DMS153 (cell line): Measurements from ENCODE around the gene CPZ.

Experiments used
- DNase-seq: peaks from one replicate; lab custom pipeline; 2025; lab: John Stamatoyannopoulos, UW

The CPZ gene

DNA sequence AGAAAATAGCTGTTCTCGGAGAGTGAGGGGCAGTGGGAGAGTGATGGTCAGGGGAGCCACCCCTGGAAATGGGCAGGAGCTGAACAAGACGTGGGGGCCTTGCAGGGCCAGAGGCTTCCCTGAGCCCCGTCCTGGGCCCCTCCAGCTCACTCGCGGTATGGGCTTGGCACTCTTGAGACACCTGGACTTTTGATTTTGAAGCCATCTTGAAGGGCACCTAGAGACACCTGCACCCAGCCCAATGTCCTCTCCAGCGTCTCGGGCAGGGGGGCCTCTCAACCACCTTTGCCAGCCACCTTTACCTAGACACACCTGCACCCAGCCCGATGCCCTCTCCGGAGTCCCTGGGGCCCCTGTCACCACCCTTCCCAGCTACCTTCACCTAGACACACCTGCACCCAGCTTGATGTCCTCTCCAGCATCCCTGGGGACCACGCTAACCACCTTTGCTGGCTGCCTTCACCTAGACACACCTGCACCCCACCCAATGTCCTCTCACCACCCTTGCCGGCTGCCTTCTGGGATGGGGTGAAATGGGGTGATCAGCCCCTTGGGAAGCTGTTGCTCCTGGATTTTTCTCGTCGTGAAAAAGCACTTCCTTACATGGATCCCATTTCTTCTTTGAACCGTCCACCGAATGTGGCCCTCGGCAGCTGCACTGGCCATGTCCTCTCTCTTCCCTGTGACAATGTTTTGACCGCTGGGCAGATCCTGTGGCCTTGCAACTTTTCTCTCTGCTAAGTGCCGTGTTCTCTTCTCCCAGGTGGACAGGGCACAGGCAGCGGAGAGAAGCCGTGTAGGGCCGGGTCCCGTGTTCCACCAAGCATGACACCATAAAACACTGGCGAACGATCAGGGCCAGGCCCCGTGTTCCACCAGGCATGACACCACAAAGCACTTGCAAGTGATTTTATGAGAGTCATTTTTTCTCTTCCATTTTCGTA lies 47.5 kb downstream of the CPZ start:
- DNase-seq, result no peak

DNA sequence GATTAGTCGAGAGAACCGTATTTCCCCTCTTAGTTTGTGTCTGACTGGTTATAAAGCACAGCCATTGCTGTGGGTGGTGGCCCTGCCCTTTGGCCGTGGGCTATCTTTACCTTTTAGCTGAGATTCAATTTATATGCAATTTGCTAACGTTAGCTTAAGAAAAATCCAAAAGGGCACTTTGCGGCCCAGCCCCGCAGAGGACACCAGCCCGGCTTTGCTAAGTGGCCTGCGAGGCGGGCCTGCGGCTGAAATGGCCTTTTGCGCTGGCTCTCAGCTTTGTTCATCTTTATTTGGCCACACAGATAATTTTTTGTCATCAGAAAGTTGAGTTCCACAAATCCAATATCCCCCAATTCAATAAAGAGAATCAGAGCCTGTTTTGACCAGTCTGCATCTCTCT lies 48.3 kb downstream of the CPZ start:
- no peak for DNase-seq

DNA sequence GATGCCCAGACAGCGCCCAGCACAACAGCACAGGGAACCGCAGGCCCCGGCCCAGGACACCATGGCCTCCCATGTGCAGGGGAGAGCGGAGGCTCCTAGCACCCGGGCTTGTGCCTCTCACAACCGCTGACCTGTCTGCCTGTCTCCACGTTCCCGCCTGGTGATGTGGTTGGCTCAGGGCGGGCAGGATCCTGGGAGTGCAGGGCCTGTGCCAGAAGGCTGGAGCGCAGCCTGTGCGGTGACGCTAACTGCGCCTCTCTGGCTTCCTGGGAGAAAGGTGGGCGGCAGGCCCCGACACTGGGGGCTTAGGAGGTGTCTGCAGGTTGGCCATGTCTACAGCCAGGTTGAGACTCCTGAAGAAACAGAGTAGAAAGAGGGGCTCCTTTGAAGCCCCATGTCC lies 48.7 kb downstream of the CPZ start:
- DNase-seq, result no peak

DNA sequence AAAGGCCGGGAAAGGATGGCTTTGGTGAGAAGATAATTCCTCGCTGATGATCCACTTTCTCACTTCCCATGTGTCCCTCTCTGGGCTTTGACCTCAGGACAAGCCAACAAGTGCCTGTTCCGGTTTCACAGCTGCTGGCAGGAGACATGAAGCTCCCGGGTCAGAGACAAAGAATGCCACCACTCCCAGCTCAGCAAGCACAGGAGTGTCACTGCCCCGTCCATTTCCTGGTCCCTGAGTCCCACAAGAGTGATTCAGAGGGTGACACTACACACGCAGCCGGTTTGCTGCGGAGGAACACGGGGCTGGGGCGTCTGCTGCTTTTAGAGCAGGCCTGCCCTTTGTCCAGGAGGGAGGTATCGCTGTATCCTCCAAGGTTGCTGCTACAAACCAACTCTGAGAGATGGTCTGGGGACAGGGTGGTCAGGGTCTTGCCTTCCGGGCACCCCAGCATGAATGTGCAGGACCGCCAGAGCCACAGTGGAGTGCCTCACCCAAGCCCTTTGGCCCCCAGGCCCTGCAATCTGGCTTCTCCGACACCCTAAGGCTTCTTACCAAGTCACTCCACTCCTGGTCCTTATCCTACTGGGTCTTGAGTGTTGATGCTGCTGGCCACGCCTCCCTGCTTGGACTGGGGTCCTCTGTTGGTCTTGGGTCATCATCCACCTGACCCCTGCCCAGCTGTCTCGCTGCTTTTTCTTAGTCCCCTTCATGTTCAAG lies 49.5 kb downstream of the CPZ start:
- DNase-seq, result no peak

DNA sequence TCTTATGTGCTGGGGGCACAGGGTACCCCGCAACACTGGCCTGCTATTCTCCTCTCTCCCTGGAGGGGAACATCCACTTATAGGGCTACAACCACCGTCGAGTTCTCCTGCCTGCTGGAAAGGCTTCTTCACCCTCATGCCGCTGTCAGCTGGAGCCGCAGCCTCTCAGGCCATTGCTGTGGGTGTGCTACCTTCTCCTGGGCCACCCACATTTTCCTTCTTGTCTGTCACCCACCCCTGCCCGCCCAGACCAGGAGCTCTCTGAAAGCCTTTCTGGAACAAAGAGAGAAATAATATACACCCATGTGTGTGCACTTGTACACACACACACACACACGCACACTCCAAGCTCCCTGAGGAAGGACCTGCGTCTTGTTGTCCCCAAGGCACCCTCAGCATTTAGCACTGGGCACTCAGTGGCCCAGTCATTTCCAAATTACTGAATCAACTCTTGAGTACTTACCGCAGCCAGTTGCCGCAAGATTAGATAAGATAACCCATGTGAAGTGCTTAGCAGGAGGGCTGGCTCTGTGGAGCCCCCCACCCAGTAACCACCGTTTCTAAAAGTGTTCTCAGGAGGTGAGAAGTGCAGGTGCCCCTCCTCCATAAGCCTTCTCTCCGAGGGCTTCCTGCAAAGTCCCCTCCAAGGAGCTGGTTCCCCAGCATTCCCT lies 50.2 kb downstream of the CPZ start:
- DNase-seq, result no peak

DNA sequence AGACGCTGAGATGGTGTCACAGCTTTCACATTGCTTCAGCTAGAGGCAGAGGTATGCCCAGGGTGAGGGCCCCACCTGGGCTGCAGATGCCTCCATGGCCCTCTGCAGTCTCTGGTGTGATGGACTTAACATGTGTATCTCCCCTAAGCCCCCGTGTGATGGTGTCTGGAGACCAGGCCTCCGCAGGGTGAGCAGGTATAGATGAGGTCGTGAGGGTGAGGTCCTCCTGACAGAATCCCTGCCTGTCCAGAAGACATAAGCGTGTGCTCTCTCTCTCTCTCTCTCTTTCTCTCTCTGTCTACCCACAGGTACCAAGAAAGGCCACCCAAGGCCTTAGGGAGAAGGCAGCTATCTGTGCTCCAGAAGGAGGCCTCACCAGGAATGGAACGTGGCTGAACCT lies 50.9 kb downstream of the CPZ start:
- no peak for DNase-seq

DNA sequence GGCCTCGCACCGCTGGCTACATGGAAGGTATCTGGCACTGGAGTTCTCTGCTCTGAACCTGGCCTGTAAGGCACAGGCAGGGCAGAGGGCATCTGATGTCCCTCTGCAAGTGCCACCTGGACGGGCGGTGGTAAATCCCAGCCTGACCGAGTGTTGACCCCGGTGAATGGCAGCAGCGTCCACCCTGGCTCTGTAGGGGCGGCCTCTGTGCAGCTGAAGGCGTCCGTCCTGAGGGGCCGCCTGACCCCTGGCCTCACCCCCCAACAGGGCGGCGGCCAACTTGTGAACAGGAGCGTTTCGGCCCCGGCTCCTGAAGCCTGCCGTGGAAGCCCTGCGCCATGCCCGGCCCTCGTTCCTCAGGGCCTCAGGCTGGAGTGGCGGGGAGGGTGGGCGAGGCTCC lies 51.4 kb downstream of the CPZ start:
- no peak for DNase-seq

DNA sequence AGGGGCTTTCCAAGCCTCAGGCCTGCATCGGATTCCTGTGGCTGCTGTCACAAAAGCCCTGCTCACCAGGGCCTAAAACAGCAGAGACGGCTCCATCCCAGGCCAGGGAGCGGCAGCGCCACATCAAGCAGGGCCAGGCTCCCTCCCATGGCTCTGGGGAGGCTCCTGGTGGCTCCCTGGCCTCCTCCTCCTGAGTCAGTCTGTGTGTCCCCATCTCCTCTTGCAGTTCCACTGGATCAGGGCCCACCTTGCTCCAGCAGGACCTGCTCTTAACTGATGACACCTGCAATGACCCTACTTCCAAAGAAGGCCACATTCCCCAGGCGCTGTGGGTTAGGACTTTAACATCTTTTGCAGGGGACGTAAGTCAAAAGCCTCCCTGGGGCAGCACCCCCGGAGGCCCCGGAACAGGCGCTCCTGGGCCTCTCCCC lies 51.9 kb downstream of the CPZ start:
- DNase-seq, result no peak

DNA sequence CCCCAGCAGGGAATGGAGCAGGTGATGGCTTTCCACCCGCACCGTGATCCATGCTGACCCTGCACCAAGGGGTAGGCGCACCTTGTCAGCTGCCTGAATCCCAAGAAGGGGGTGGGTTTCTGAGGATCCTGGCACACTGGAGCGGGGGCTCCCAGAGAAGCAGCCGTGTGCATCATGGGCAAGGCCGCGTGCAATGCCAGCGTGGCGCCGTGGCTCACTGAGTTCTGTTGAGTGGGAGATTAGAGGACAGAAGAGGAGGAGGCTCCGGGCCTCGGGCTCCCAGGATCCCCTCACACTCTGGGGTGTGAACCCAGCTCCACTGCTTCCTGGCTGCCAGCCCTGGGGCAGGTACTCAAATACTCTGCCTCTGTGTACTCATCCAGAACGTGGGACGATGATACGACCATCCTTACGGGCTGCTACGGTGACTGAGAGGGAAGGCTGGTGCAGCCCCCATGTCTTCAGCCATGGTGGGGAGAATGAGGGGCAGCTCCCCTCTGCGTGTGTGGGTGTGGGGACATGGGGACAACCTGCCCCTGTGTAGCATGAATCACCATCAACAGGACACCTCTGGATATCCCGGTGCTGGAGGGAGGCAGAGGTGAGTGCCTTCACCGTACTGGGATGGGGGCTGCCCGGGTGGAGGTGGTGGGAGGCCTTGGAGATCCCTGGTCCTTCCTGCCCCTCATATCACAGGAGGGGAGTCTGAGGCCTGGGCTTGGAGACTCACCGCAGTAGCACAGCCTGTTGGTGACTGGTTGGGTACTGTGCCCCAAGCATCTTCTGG lies 52.6 kb downstream of the CPZ start:
- no peak for DNase-seq

DNA sequence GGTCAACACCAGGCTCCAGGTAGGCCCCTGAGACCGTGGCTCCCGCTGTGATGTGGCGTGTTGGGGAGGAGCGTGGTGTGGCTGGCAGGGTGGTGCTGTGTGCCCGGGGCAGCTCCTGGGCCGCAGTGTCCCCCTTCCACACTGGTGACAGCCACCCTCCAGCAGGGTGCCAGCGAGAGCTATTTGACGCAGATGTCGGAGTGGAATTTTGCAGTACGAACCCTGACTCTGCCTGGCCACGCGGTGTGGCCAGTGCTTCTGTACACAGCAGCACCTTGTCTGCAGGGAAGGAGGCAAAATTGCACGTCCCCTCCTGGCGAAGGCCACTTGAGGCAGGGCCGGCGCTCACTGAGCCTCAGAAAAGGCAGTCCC lies 53.2 kb downstream of the CPZ start:
- DNase-seq, result no peak

DNA sequence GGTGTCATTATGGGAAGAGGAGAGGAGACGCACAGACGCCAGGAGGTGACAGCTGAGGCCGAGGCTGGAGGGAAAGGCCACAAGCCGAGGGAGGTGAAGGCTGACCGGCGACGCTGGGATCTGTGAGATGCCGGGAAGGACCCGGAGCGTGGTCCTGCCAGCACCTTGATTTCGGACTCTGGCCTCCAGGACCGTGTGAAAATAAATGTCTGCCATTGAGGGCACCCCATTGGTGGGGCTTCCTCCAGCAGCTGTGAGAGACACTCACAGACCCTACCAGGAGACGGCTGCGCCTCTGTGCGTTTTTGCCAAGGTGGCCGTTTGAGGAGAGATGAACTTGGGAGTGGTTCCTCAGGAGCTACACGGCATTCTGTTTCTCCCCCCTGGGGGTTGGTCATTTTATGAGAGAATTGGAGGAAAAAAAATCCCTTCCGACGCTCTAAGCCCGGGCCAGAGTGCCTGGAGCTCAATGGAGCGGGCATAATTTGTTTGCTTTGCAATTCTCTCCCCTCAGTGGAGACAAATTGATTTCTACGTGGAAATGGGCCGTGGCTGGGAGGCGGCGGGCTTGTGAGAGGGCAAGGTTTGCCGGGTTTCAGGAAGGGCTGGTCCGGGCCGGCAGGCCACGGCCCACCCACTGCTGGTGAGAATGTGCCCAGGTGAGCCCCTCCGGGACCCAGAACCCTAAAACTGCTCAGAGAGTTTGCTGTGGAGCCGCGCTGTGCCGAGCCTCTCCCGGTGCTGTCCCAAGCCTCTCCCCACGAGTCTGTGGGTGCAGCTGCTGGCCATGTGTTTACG lies 53.9 kb downstream of the CPZ start:
- DNase-seq, result no peak

DNA sequence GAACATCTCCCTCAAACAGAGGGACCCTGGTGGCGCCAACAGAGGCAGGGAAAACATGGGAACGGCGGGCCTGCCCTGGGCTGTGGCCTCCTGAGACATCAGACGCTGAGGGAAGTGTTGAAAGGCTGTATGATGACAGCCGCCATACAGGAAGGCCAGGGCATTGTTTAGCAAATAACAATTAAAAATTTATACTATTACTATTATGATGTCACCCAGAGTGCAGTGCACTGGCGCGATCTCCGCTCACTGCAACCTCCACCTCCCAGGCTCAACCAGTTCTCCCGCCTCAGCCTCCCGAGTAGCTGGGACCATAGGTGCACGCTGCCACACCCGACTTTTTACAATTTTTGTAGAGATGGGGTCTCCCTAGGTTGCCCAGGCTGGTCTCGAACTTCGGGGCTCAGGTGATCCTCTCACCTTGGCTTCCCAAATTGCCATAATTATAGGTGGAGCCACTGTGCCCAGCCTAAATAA lies 54.6 kb downstream of the CPZ start:
- DNase-seq, result no peak

DNA sequence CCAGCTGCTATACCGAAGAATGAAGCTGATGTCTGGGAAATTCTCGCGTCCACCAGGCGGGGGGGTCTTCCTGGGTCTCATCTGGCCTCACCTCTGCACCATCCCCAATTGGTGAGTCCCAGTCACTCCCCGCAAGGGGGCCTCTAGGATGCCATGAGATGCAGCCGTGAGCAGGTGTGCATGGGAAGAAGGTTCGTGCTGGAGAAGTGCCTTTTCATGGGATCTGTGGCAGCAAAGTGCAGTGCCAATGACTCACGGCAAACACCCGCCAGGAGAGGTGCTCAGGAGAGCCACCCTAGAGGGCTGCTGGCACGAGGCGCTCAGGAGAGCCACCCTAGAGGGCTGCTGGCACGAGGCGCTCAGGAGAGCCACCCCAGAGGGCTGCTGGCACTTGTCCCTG lies 55.1 kb downstream of the CPZ start:
- DNase-seq, result no peak

DNA sequence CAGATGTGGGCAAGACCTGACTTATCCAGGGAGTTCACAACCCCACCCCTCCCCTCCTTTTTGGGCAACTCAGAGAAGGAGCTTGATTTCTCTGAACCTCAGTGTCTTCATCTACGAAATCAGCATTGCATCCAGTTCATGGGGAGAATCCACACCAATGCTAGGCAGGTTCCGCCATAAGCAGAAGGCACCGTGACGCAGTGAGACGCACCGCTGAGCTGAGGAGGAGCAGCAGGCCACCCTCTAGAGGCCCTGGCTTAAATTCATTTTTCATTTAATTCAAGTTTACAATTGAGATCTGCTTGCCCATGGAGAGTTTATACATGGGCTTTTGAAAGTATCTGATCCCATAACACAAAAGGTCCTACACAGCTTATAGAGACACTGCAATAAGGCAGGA lies 55.7 kb downstream of the CPZ start:
- DNase-seq, result no peak

DNA sequence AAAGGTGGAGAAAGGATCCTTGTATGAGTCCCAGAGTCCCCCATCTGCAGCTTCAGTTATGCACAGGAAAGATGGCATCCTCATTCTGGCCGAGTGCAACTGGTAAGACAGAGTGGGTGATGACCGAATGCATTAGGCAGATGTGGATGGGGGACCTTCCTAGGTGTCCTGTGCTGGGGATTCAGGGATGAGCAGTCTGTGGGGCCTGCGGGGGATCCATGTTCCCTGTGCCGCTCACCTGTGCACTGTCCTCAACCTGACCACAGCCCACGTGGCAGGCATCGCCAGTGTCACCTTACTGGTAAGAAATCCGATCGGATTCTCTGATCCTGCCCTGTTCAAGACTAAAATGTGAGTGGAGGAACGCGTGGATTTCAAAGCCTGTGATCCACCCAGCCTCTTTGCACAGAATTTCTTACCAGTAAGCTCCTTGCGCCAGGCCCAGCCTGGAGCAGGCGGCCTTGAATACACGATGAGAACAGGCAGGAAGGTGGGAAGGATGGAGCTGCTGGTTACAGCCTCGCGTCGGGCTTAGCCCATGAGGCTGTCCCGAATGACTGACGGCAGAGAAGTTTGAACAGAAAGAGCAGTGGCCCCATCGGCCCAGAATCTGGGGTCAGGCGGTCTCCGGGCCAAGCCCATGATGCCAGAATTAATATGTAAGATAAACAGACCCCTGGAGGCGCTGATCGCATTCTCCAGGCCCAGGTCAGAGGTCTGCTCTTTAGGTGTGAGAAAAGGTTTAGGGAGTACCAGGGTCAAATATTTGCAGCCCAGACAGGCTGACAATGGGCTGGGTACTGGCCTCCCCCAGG lies 56.5 kb downstream of the CPZ start:
- no peak for DNase-seq

DNA sequence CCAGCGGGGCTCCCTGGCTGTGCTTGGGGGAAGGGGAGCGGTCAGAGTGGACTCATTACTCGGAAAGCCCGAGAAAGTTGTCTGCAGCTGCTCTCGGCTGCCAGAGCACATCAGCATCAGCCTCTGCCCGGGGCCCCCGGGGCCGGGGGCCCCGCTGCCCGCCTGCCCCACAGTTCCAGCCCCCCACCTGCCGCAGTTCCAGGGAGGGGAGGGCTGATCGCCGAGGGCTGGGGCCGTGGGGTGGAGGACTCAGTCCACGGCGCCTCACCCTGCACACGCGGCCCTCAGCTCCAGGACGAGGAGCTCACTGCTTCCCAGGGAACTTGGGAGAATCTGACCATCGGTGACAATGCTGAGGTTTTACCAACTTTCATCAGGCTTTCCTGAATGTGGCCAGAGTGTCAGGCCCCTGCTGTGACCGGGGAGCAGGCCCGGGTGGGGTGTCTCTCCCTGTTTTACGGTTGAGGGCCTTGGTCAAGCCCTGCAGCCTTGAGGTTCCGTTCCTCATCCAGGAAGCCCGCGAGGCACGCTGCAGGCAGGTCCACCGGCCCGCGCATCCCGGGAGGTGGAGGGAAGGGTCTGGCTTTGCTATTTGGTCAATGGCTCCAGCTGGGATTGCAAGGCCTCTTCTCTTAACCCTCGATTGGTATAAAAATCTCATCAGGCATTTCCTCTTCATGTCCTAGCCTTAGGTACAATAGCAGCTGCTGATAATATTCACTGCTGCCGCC lies 57.2 kb downstream of the CPZ start:
- DNase-seq, result no peak

DNA sequence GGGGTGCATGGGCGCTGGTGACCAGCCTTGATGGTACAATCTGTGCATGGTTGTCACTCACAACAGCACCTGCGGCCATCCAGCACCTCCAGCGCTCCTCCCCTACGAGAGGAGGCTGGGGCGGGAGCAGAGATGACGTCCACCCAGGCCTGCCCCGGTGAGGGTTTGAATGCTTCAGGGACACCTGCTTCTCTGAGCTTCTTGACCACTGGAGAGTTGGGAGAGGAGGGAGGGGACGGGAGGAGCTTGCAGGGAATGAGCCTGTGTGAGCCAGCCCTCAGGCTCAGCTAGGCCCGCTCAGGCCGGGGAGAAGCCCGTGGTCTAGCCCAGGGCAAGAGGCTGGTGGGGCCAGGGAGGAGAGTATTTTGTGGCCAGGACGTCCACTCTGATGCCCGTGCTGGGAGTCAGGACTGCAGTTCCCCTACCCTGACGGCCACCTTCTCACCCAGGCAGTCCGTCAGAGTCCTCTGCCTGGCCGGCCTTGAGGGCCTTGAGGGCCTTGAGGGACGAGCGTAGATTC lies 59.2 kb downstream of the CPZ start:
- DNase-seq, result no peak

DNA sequence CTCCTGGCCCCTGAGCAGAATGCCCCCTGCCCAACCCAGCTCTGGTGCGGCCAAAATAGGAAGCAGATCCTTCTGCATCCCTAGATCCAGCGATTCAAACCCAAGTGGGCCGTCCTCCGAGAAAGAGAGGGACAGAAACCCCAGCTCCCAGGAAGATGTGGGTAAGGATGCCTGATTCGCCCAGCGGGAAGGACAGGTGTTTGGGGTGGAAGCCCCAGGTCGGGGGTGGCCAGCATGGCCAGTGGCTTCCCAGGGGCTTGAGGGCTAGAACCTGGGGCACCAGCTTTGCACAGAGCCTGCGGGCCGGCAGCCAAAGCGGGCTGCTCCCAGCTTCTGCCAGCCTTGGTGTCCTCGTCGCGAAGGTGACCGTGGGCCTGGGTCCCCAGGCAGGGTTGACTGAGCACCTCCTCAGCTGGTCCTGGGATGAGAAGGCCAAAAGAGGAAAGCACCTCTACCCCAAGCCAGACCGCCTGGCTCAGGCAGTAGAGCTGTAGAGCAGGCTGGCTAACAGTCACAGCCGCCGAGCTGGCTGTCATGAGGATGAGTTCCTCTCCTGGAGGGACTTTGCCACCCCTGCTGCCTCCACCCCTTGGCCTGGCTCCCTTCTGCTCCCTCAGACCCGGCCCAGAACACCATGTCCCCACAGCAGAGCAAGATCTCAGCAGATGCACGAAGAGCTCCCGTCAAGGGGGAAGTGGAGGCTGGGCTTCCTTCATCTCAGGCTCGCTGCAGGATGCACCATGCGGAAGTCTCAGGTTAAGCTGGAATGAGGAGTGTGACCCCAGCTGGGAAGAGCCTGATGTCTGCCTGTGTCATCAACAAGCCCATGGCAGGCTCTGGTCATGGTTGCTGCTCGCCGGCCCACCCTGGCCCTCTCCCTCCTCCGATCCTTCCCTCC lies 59.9 kb downstream of the CPZ start:
- no peak for DNase-seq
